ENCODE data around the gene NAGK. TPM values are rescaled to one million over a fixed set of nuclear protein-coding genes. Genes with fewer than 3 reads are reported as not detected.

The NAGK gene
- total RNA-seq, 2 experiments from 2014 or later, result 33.6 to 38.7 TPM

- H3K4me1 Mint-ChIP-seq (ENCODE audit: low read depth), result peaks cover 8% of the 10 kb centered on the region
- TF ChIP-seq CTCF (IDR thresholded peaks at IDR 0.05), result no peak
- ATAC-seq, result no peak
- intact Hi-C loops (cut with micrococcal nuclease), result no loop called here
- no peak overlapping the region for H3K27ac Mint-ChIP-seq
- ChIA-PET POLR2A (interaction anchor here (2.3 kb wide), 1 partner anchor 66 kb away, joined by 9 read pairs; the partner anchor contains the start of genes MCEE and MPHOSPH10), CTCF (interaction anchor here (1.1 kb wide), 1 partner anchor 37 kb away, joined by 3 read pairs; no protein-coding TSS in a partner anchor)
- no peak for DNase-seq
- no peaks in the 10 kb centered on the region for H3K27me3 Mint-ChIP-seq
- no peaks in the 10 kb centered on the region for H3K9me3 Mint-ChIP-seq
- H3K36me3 Mint-ChIP-seq (ENCODE audit: low read depth), result no peaks in the 10 kb centered on the region
- no peak overlapping the region for H3K4me3 Mint-ChIP-seq
Measured at GRCh38 chr2:71064110-71064611, 4.3 kb upstream of the NAGK start.

GRCh38 chr2:71064754-71065621 lies 3.5 kb upstream of the NAGK start:
- Mint-ChIP-seq H3K9me3 (no peaks in the 10 kb centered on the region), H3K4me1 (ENCODE audit: low read depth) (peaks cover 16% of the 10 kb centered on the region), H3K27ac (no peak overlapping the region), H3K36me3 (ENCODE audit: low read depth) (no peaks in the 10 kb centered on the region), H3K27me3 (no peaks in the 10 kb centered on the region), H3K4me3 (no peak overlapping the region)
- no peak for ATAC-seq
- intact Hi-C loops (cut with micrococcal nuclease), result no loop called here
- POLR2A ChIA-PET, result interaction anchor here (2.3 kb wide), 1 partner anchor 66 kb away, joined by 9 read pairs; the partner anchor contains the start of genes MCEE and MPHOSPH10
- CTCF ChIA-PET, result interaction anchor here (0.8 to 1.3 kb wide), 2 partner anchors 36 to 117 kb away, joined by 3 read pairs; no protein-coding TSS in a partner anchor
- TF ChIP-seq CTCF (IDR thresholded peaks at IDR 0.05), result no peak
- DNase-seq, result no peak

- ChIA-PET CTCF (interaction anchor here (1.0 to 7.4 kb wide), 7 partner anchors 17 to 77 kb away, joined by 3 to 71 read pairs (median 7); partner anchors contain the start of genes MCEE and MPHOSPH10), POLR2A (interaction anchor here (0.6 to 1.8 kb wide), 7 partner anchors 10 to 134 kb away, joined by 3 to 6 read pairs (median 3); no protein-coding TSS in a partner anchor)
- H3K4me1 Mint-ChIP-seq (ENCODE audit: low read depth), result peaks cover 35% of the 10 kb centered on the region
- intact Hi-C loops (cut with micrococcal nuclease), result no loop called here
- no peaks in the 10 kb centered on the region for H3K9me3 Mint-ChIP-seq
- no peak for TF ChIP-seq CTCF (IDR thresholded peaks at IDR 0.05)
- H3K27ac Mint-ChIP-seq, result no peak overlapping the region
- H3K36me3 Mint-ChIP-seq (ENCODE audit: low read depth), result no peaks in the 10 kb centered on the region
- H3K27me3 Mint-ChIP-seq, result no peaks in the 10 kb centered on the region
- H3K4me3 Mint-ChIP-seq, result peak overlapping the region; percentile 87
- DNase-seq (no peak), ATAC-seq (no peak)
Measured at GRCh38 chr2:71066856-71067255, 1.6 kb upstream of the NAGK start.

GRCh38 chr2:71067567-71068217 lies 756 bp upstream of the NAGK start:
- intact Hi-C loops (cut with micrococcal nuclease), result loop anchor here (1.0 kb wide), 1 partner anchor 63 kb away; the partner anchor contains the start of genes MCEE and MPHOSPH10
- peak overlapping the region; percentile 98 for H3K27ac Mint-ChIP-seq
- H3K4me3 Mint-ChIP-seq, result peak overlapping the region; percentile 87
- H3K27me3 Mint-ChIP-seq, result no peaks in the 10 kb centered on the region
- ChIA-PET POLR2A (interaction anchor here (0.6 to 2.2 kb wide), 13 partner anchors 8 to 133 kb away, joined by 3 to 21 read pairs (median 3); partner anchors contain the start of genes MCEE and MPHOSPH10), CTCF (interaction anchor here (0.7 to 7.4 kb wide), 11 partner anchors 18 to 278 kb away, joined by 3 to 71 read pairs (median 3); partner anchors contain the start of genes FIGLA, MCEE, MPHOSPH10 and PAIP2B)
- peak; percentile 50 for TF ChIP-seq CTCF (IDR thresholded peaks at IDR 0.05)
- peak; percentile 37 for DNase-seq
- peaks cover 42% of the 10 kb centered on the region for H3K4me1 Mint-ChIP-seq (ENCODE audit: low read depth)
- no peaks in the 10 kb centered on the region for H3K9me3 Mint-ChIP-seq
- H3K36me3 Mint-ChIP-seq (ENCODE audit: low read depth), result peaks cover 3% of the 10 kb centered on the region
- ATAC-seq, result no peak
